GM21360 (cell line): ENCODE data around the gene JAK1.
"Not testable (repeated sequence)": the region's sequence is repeated elsewhere in the genome, so short reads cannot be mapped to it uniquely, and the experiment has no call there.

Source experiments
- ATAC-seq: cut with Tn5 transposase; IDR thresholded peaks from one replicate; pipeline ENCODE4 v1.9.1; 2021; ENCODE audit warnings: mild to moderate bottlenecking, moderate library complexity; ENCODE audit not compliant: unreplicated experiment

The JAK1 gene

GRCh38 chr1:64966158-64966971 lies at the start of gene JAK1:
TSS of gene JAK1 (minus strand) at chr1:64966549. CDS start at chr1:64886264, 80,285 bp downstream.
- peak; percentile 74 for ATAC-seq

GRCh38 chr1:65014321-65014720 lies 48.0 kb upstream of the JAK1 start:
- no peak for ATAC-seq

GRCh38 chr1:65011983-65012382 lies 45.6 kb upstream of the JAK1 start:
- no peak for ATAC-seq

- no peak for ATAC-seq
These were observed 43.5 kb upstream of the JAK1 start for GRCh38 chr1:65009724-65010420.

GRCh38 chr1:65009176-65009575 lies 42.8 kb upstream of the JAK1 start:
- no peak for ATAC-seq

GRCh38 chr1:65006806-65007205 lies 40.5 kb upstream of the JAK1 start:
- no peak for ATAC-seq

GRCh38 chr1:65003316-65003664 lies 36.9 kb upstream of the JAK1 start:
- no peak for ATAC-seq

GRCh38 chr1:65002508-65003315 lies 36.4 kb upstream of the JAK1 start:
- ATAC-seq: peak; percentile 87

- no peak for ATAC-seq
These were observed 35.8 kb upstream of the JAK1 start for GRCh38 chr1:65002156-65002507.

- peak; percentile 45 for ATAC-seq
These were observed 35.0 kb upstream of the JAK1 start for GRCh38 chr1:65001231-65001792.

GRCh38 chr1:64998425-64998948 lies 32.1 kb upstream of the JAK1 start:
- not testable (repeated sequence) for ATAC-seq

- ATAC-seq: no peak
These were observed 30.4 kb upstream of the JAK1 start for GRCh38 chr1:64996541-64997257.

GRCh38 chr1:64995316-64995715 lies 29.0 kb upstream of the JAK1 start:
- ATAC-seq: no peak

- ATAC-seq: peak; percentile 98
These were observed 20.8 kb upstream of the JAK1 start for GRCh38 chr1:64986903-64987871.

GRCh38 chr1:64984737-64985136 lies 18.4 kb upstream of the JAK1 start:
- no peak for ATAC-seq

GRCh38 chr1:64984106-64984505 lies 17.8 kb upstream of the JAK1 start:
- ATAC-seq: no peak

- no peak for ATAC-seq
These were observed 16.8 kb upstream of the JAK1 start for GRCh38 chr1:64983110-64983509.

GRCh38 chr1:64981601-64982533 lies 15.5 kb upstream of the JAK1 start:
- ATAC-seq: no peak
